Cortex of kidney (tissue), 1 donor: ENCODE measurements around the gene ZBTB24.
"Not testable (repeated sequence)": the region's sequence is repeated elsewhere in the genome, so short reads cannot be mapped to it uniquely, and the experiment has no call there.

ENCODE experiments used
- DNase-seq: peaks from one replicate; lab custom pipeline; 2025; lab: John Stamatoyannopoulos, UW

Gene ZBTB24

DNA sequence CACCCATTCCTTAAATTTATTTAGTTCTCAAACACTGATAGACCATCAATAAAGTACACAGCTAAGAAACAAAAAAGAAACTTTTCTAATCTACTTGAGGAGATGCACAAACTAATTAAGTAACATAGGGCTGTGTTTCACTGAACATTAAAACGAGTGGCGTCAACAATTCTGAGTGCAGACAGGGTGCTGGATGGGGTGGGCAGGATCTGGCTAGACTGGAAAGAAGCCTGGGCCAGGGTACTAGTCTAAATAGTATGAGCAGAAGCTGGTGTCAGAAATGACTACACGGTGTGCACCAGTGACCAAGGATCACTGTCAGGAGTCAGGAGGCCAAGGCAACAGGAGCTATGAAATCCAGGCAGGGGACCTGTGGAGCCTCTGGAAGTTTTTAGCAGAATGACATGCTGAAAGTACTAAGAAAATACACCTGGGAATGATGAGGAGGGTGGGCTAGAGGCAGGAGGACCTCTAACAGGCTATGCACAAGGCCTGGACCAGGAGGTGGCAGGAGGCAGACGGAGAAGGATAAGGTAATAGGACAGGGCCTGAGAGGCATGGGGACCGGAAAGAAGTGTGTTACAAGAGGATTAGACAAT lies 13.3 kb downstream of the ZBTB24 start:
- no peak for DNase-seq

DNA sequence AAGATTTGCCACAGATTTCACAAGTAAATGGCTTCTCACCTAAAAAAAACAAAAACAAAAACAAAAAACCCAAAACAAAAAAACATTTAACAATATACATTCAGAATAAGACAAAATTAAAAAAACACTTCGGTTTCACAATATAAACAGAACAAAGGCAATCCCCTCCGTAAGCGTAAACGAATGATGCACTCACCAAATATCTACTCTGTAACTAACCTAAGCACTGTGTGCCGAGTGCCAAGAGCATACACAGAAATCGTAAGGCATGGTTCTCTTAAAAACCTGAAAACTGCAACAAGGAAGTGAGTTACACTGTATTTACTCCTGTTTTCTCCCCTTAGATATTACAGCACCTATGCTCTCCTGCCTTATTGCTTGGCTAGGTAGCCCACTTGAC lies 15.3 kb downstream of the ZBTB24 start:
- no peak for DNase-seq

DNA sequence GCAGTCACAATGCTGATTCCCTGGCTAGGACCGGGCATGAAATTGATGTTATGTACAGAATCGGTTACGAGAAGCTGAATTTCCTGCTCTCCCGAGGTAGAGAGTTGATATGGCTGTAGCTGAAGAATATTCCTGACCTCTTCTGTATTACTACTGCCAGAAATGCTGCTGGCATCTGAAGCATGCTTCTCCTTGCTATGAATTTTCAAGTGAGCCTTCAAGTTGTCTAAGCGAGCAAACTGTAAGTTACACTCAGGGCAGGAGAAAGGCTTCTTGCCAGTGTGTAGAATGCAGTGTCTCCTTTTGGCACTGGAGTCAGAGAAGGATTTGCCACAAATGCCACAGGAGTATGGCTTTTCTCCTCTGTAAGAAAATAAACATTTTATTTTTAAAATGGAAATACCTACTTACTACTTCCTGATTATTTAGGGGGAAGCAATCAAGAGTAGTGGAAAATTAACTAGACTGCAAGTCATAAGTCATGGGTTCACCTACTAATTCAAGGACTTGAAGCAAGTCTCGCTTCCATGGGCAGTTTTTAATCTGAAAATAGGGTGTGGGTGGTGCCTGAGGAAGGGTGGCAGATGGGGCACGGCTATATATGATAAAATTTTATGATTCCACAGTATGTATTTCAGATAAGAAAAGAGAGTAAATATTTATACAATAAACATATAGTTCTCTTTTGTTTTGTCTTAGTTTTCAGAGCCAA lies 16.7 kb downstream of the ZBTB24 start:
- DNase-seq = no peak

DNA sequence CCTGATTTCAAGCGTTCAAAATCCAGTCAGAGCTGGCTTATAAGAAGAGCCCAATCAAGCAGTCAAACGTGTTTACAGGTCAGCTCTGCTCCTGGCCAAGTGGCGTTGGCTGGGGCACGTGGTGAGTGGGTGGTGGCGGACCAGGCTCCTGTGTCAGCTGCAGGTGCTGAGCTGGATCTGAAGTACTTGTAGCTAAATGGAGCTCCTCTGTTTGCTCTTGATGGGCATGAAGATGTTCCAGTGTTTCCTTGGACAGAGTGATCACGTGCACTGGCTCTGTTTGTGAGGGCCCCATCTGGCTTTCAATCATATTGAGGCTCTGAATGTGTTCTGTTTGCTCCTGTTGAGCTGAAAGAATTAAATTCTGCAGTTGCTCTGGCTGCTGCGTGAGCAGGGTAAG lies 17.2 kb downstream of the ZBTB24 start:
- DNase-seq = no peak

DNA sequence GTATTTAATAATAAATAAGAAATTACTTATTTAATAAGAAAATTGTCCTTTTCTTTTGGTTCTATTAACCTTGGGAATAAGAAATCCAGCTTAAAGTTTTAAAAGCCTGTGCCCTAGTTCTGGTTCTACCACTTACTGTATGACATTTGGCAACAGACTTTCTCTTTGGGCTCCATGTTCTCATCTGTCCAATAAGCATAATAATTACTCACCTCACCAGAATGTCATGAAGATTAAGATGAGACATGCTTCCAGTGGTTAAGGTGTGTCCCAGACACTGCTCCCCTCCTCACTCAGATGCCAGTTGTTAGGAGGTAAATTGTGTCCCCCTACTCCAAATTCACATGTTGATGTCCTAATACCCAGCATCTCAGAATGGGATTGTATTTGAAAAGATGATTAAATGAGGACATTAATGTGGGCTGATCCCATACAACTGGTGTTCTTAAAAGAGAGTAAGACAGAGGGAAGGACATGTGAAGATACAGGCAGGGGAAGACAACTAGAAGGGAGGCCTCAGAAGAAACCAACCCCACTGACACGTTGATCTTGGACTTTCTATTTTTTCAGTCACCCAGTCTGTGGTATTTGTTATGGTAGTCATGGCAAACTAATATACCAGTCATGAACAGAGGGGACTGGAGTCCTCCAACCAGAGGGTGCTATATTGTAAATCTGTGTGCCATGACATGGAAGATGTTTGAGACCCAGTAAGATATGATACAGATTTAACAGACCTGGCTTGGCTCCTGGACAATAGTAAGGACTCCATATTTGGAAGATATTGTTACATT lies 21.1 kb downstream of the ZBTB24 start:
- DNase-seq = no peak

DNA sequence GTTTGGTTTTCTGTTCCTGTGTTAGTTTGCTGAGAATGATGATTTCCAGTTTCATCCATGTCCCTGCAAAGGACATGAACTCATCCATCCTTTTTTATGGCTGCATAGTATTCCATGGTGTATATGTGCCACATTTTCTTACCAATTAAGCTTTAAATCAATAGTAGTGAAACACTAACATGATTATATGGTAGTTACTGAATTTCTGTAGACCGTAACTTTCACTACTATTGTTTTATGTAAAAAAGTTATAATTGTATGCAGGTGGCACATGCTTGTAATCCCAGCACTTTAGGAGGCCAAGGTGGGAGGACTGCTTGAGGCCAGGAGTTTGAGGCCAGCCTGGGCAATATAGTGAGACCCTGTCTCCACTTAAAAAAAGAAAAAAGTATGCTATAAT lies 21.8 kb downstream of the ZBTB24 start:
- DNase-seq = not testable (repeated sequence)

DNA sequence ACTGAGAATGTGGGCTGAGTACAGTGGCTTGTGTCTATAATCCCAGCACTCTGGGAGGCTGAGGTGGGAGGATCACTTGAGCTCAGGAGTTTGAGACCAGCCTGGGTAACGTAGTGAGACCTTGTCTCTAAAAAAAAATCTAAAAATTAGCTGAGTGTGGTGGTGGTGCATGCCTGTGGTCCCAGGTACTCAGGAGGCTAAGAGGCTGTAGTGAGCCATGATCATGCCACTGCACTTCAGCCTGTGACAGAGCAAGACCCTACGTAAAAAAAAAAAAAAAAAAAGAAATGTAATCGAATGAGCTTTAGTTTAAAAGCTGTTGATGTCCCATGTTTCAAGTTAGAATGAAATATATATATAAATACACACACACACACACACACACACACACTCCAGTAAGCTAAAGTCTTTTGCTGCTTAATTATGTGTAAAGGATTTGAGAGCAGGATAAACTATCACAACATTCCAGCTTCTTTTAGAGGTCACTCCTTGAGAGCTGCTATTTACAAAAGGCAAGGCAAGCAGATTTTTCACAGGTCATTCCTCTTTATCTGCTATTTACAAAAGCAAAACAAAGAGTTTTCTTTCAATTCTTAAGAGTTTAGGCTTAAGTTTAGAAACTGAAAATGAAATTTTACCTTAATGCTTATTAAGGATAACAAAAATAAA lies 22.7 kb downstream of the ZBTB24 start:
- DNase-seq = no peak

DNA sequence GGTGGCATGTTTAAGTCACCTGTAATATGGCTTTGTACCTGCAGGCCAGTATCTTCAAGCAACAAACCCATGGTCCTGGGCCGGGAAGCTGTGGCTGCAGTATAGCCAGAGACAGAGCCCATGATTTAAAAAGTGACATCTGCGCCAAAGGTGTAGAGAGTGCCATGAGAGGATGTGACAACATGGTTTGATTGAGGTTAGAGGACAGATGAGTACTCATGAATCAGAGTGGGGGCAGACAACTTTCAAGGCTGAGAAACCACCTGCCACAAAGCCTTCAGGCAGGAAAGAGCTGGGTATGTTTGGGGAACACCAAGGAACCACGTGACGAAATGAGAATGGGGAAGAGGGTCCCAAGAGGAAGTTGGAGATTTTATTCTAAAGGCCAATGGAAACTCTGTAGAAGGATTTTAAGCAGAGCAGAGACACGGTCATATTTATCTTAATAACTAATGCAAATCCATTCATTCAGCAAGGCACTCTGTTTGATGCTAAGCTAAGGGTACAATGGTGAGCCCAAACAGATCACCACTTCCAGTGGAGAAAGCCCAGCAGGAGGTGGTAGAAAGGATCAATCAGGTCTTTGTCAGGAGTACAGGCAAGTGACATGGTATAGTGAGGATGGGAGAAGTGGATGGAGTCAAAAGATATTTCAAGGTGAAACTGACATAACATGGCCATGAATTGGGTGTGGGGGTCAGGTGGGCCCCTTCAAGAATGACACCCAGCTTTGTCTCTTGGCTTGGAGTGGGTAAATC lies 24.1 kb downstream of the ZBTB24 start:
- no peak for DNase-seq

DNA sequence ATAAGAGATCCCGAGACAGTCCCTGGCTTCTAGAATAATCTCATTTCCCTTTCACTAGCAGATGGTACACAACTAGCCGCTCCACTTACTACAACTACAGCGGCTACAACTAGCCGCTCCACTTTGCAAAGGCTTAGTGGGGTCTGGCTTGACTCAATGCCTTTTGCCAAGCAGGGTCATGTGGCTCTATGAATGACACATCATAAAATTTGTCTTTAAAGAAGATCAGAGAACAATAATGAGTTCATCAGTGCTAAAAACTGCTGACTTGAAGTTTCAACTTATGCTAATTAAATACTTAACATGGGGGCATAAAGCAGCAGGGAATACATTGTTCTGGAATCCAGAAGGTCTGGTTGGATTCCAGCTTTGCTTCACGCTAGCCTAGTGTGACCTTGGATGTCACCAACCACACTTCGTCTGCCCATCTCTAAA lies 25.4 kb downstream of the ZBTB24 start:
- no peak for DNase-seq

DNA sequence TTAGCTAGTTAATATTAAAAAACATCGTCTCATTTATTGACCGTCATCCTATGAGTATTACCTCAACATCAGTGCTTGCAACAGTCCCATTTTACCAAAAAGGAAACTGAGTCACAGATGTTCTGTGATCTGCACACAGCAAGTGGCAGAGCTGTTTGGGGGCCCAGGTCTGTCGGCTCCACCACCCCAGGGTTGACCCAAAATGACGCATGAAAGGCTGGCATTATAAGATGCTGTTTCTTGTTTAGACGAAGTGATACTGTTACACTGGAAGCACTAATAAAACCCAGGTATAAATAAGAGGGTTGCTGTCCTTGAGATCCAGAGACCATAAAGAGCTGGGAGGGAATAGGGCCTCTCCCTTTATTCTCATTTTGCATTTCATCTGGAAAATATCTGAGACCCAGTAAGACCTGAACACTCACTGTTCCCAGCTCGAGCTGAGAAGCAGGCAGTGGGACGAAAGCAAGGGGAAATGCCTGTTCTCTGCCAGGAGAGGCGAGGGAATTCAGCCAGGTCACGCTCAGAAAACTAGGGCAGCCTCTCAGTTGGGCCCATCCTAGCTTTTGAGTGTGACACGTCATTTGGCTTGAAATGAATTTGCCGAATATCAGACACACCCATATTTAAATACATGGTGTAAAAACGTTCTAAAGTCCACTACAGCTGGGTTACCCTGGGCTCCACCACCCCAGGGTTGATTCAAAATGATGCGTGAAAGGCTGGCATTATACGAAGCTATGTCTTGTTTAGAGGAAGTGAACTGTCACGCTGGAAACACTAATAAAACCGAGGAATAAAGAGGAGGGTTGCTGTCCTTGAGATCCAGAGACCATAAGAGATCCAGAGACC lies 26.1 kb downstream of the ZBTB24 start:
- DNase-seq = no peak

DNA sequence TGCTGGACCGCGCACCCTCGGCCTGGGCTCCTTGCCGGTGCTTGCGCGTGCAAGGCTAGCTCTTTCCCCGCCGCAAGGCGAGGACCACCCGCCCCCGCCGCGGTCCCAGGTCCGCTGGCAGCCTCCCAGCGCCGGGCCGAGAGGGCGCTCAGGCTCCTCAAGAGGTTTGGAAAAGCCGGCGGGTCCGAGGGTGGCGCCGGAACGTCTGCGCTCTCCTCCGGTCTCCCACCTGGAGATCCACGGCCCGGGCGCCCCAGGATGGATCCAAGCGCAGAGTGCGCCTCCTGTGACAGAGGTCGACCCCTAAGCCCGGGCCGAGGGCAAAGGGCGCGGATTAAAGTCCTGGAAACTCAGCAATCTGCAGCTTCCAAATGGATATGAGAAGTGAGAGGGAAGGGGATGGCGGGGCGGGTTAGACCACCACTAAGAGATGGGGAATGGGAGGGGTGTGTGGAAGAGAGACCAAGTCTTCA lies 26.9 kb downstream of the ZBTB24 start:
- DNase-seq = no peak

DNA sequence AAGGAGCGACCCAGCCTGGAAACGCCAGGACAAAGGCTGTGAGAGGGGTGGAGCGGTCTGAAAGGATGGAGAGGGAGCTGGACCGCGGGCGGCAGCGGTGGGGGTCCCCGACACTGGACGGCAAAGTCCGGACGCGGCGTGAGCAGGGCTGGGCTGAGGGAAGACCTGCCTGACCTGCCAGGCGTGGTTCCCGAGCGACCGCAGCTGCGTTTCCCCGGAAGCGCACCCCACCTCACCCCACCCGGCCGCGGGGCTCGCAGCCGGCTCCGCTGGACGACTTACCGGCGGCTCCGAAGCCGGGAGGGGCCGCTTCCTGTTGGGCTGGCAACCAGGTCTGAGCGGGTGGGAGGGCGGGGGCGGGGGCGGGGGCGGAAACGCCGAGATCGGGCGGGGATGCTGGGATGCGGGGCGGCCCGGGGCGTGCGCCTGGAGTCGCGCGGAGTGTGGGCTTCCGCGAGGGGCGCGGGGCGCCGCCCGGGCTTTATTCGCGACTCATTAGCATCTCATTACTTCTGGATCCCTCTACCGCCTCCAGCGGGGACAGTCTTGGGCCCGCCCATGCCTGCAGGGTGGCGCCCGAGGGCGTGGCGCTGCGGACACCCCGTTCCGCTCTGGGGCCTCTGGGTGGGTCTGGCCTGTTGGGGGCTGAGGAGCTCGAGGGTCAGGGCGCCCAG lies 27.4 kb downstream of the ZBTB24 start, which contains the start of gene MICAL1:
TSS of gene MICAL1 (minus strand) at position 336 of the 674 bp plus-strand sequence. CDS start 1,576 bp downstream, outside the sequence.
- no peak for DNase-seq

DNA sequence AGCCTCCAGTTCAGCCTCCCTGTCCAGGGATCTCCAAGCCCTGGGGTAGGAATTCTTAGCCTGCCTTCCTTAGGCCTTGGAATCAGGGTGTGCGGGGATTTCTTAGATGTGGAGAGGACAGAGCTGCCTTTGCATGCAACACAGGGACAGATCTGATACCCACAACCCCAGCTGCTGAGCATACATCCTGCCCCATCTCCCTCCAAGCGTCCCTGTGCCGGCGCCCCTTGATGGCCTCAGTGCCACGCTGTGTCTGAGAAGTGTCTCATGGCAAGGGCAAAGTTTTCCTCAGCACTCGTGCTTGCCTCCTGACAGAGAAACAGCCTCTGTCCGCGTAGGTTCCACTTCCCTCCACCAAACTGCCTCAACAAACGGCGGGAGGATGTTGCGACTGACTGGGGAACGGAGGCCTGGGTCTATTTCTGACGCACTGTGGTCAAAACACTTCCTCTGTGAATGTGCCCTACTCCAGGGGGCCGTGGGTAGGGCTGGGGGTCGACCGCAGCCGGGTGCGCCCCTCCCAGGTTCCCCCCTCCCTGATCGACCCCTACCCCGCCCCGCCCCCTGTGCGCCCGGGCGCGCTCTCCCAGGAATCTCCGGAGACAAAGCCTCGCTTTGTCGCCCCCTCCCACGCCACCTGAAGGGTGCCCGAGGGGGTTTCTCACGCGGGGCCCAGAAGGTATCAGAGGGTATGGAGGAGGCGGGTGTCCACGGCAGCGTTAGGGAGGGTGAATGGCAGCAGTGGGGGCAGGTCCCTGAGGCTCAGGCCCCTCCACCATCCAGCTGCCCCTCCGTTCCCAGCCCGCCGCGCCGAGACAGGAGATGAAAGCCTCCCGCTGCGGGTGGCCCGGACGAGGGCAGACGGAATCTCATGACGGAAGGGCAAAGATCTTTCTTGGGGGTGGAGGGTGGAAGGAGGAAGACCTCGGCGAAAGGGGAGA lies 28.3 kb downstream of the ZBTB24 start:
- no peak for DNase-seq

DNA sequence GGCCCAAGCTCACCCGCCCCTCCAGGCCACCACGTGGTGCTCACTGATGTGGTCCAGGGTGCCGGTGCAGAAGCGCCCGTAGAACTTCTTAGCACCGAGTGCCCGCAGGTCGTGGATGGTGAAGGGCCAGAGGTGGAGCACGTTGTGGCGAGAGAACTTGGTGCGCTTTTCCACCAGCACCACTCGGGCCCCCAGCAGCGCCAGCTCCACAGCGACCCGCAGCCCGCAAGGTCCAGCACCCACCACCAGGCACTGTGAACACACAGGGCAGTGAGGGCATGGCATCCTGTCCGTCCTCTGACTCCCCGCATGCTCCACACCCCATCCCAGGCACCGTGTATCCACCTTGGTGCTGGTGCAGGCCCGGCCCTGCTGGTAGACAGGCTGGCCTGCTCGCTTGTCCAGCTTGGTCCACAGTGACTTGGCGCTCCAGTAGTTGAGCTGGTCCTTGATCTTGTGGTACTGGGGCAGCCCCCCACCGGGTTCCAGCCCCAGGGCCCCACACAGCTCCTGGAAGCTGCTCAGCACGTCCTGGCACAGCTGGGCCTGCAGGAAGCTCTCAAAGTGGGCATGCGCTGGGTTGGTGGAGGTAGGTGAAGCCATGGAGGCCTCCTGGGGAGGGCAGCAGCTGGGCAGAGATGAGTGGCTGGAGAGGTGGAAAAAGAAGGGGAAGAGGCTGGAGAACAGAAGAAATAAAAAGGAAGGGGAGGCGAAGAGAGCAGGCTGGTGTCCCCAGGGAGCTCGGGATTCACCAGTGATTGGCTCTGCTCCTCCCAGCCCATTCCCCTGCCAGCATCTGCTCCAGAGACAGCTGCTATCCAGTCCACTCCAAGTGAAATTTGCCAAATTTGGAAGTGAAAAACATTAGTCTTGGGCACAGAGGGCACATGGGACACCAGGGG lies 29.2 kb downstream of the ZBTB24 start:
- DNase-seq = no peak

DNA sequence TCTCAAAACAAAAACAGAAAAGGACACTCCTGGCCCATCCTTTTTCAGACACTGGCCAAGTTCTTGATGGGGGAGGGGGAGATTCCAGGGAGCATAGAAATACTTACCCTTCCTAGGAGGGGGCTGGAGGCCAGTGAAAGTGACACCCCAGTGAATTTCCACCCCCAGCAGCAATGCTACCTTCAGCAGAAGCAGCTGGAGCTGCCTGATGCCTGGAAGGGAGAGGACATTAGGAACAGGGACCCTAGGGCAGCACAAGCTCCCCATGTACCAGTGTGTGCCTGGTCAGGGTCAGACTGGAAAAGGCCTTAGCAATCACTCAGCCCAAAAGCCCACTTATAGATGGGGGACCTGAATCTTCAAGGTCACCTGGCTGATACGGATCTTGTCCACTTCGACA lies 29.9 kb downstream of the ZBTB24 start:
- DNase-seq = no peak

DNA sequence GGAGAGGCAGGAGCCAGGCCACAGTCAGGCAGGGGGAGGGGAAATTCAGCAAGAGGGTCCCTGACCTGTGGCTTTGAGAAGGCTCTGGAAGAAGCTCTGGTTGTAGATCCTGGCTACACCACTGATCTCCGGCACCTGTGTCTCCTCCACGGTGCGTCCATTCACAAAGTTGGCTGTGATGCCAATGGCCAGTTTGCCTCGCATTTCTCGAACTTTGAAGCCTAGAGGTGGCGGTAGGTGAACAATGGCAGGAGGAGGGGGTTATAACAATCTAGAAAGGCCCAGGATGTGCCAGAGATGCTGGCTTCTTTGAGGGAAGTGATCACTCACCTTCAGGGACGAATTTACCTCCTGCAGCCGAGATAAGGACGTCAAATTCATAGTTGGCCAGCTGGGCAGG lies 30.8 kb downstream of the ZBTB24 start:
- DNase-seq = no peak

DNA sequence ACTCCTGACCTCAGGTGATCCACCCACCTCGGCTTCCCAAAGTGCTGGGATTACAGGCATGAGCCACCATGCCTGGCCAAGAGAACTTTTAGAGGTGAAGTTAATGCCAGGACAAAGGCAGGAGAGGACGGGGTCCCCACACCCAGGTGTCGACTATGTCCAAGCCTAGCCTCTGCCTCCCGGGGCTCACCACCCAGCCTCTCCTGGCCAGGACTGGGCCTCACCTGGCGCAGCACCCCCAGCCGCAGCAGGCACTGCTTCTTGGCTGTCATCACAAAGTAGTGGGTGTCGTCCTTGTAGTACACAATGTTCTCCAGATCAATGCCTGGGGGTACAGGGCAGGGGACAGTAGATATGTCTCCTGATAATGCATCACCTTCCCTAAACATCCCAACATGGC lies 31.6 kb downstream of the ZBTB24 start:
- DNase-seq = no peak

DNA sequence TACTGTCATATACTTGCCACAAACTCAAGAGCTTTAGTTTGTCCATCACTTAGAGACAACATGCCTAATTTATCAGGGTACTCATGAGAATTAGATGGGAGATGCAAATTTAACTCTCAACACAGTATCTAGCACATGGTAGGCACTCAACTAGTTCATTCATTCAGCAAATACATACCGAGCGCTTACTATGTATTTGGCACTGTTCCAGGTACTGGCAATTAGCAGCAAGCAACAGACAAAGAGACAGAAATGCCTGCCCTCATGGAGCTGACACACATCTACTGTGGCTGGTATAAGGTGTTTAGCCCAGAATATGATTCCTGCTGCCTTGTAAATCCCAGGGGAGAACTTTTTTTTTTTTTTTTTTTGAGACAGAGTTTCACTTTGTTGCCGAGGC lies 32.2 kb downstream of the ZBTB24 start:
- DNase-seq = no peak
